ENCODE data around the gene TMEM108. TPM values are rescaled to one million over a fixed set of nuclear protein-coding genes. Genes with fewer than 3 reads are reported as not detected.

The TMEM108 gene
- total RNA-seq, 4 donors from 2014 or later = 0.21 to 1.5 TPM; not detected in 2

GRCh38 chr3:133439563-133439962, 401.4 kb downstream of the TMEM108 start:
- Histone ChIP-seq H3K4me3 (no peak overlapping the region), H3K27me3 (no peaks in the 10 kb centered on the region), H3K9me3 (no peaks in the 10 kb centered on the region), H3K27ac (no peak overlapping the region), H3K36me3 (no peaks in the 10 kb centered on the region), H3K4me1 (no peaks in the 10 kb centered on the region)
- no peak for DNase-seq (ENCODE audit: low spot score in 2 of 2)
- TF ChIP-seq EP300 (IDR thresholded peaks at IDR 0.05) = no peak
- no peak for TF ChIP-seq CTCF (IDR thresholded peaks at IDR 0.05)
- no peak for TF ChIP-seq POLR2A (IDR thresholded peaks at IDR 0.05)
- 92 to 95% methylated on average over 2 of the region's 2 CpGs for WGBS, 2 donors

- TF ChIP-seq POLR2A (IDR thresholded peaks at IDR 0.05) = no peak
- H3K4me1 ChIP-seq = no peaks in the 10 kb centered on the region
Observed at GRCh38 chr3:133440652-133441051, 402.5 kb downstream of the TMEM108 start.

GRCh38 chr3:133441867-133442270, 403.7 kb downstream of the TMEM108 start:
- Histone ChIP-seq H3K9me3 (no peaks in the 10 kb centered on the region), H3K4me1 (no peaks in the 10 kb centered on the region), H3K4me3 (no peak overlapping the region), H3K36me3 (no peaks in the 10 kb centered on the region), H3K27me3 (no peaks in the 10 kb centered on the region), H3K27ac (no peak overlapping the region)
- TF ChIP-seq CTCF (IDR thresholded peaks at IDR 0.05) = no peak
- TF ChIP-seq EP300 (IDR thresholded peaks at IDR 0.05) = no peak
- TF ChIP-seq POLR2A (IDR thresholded peaks at IDR 0.05) = no peak
- 56 to 61% methylated on average over 3 of the region's 3 CpGs for WGBS, 2 donors
- no peak for DNase-seq (ENCODE audit: low spot score in 2 of 2)

More at GRCh38 chr3:133440652-133441051, 402.5 kb downstream of the TMEM108 start:
- H3K27ac ChIP-seq = no peak overlapping the region
- H3K27me3 ChIP-seq = no peaks in the 10 kb centered on the region
- H3K9me3 ChIP-seq = no peaks in the 10 kb centered on the region
- no peaks in the 10 kb centered on the region for H3K36me3 ChIP-seq
- WGBS, 2 donors = 66 to 94% methylated on average over 2 of the region's 2 CpGs
- DNase-seq (ENCODE audit: low spot score in 2 of 2) = no peak
- H3K4me3 ChIP-seq = no peak overlapping the region

GRCh38 chr3:133442518-133442917, 404.3 kb downstream of the TMEM108 start:
- no peaks in the 10 kb centered on the region for H3K9me3 ChIP-seq
- H3K27me3 ChIP-seq = no peaks in the 10 kb centered on the region
- WGBS, 2 donors = 86 to 90% methylated on average over 1 of the region's 1 CpG
- TF ChIP-seq POLR2A (IDR thresholded peaks at IDR 0.05) (no peak), CTCF (IDR thresholded peaks at IDR 0.05) (no peak), EP300 (IDR thresholded peaks at IDR 0.05) (no peak)
- no peaks in the 10 kb centered on the region for H3K36me3 ChIP-seq
- H3K4me1 ChIP-seq = no peaks in the 10 kb centered on the region
- H3K27ac ChIP-seq = no peak overlapping the region
- H3K4me3 ChIP-seq = no peak overlapping the region
- DNase-seq (ENCODE audit: low spot score in 2 of 2) = no peak

- DNase-seq (ENCODE audit: low spot score in 2 of 2) = no peak
- no peaks in the 10 kb centered on the region for H3K36me3 ChIP-seq
- no peaks in the 10 kb centered on the region for H3K27me3 ChIP-seq
- H3K4me3 ChIP-seq = no peak overlapping the region
- H3K27ac ChIP-seq = no peak overlapping the region
- peaks cover 0 to 3% (median 0%) of the 10 kb centered on the region in 4 donors for H3K4me1 ChIP-seq
- no peaks in the 10 kb centered on the region for H3K9me3 ChIP-seq
- 31 to 42% methylated on average over 5 of the region's 5 CpGs for WGBS, 2 donors
- no peak for TF ChIP-seq EP300 (IDR thresholded peaks at IDR 0.05)
- no peak for TF ChIP-seq POLR2A (IDR thresholded peaks at IDR 0.05)
- TF ChIP-seq CTCF (IDR thresholded peaks at IDR 0.05) = no peak
Observed at GRCh38 chr3:133443649-133444422, 405.6 kb downstream of the TMEM108 start.
